Uterus (tissue), 2 donors: Measurements from ENCODE around the gene CCDC40.

ENCODE experiments used
- CTCF ChIP-seq, 4 experiments: fragments of 200-600 bp in 2 of 4; fragments of 450-650 bp in 2 of 4; sonication (generic) in 2 of 4; IDR thresholded peaks; one replicate each; pipeline ENCODE4 v1.5.1; 2016 to 2019; ENCODE audit warnings: antibody characterized with exemption in 4 of 4, mild to moderate bottlenecking in 2 of 4, moderate library complexity in 1 of 4
- POLR2A ChIP-seq, 2 donors: fragments of 450-650 bp; IDR thresholded peaks; one replicate each; pipeline ENCODE4 v1.6.1; 2016; ENCODE audit warnings: antibody characterized with exemption in 2 of 2, mild to moderate bottlenecking in 1 of 2, moderate library complexity in 1 of 2

- TF ChIP-seq CTCF (IDR thresholded peaks at IDR 0.05) (no peak), POLR2A (IDR thresholded peaks at IDR 0.05) (no peak)
Measured at GRCh38 chr17:80104956-80105375, 68.5 kb downstream of the CCDC40 start.
